Measurements from ENCODE around the gene INSR. TPM values are rescaled to one million over a fixed set of nuclear protein-coding genes. Genes with fewer than 3 reads are reported as not detected.

The INSR gene
- 2.3 TPM for polyA plus RNA-seq (2013, experiment 1 of 2)
- polyA plus RNA-seq (2013, experiment 2 of 2), result 2.3 TPM

GRCh38 chr19:7293762-7294557 is at the start of gene INSR:
Gene INSR, minus strand, starts transcription at chr19:7294414. Its CDS starts 523 bp downstream, at chr19:7293891.
- Histone ChIP-seq H3K4me1 (ENCODE audit: control insufficient read depth, insufficient read depth, low read depth, low read length) (peaks cover 14% of the 10 kb centered on the region), H3K79me1 (replicated peaks; ENCODE audit: low read length, poor library complexity, severe bottlenecking) (peaks cover 9% of the 10 kb centered on the region), H3K18ac (ENCODE audit: low read depth in 1 of 2, low read length in 2 of 2) (peak within 1 kb of the TSS; percentile 21 to 54), H3K27me3 (ENCODE audit: control insufficient read depth in 1 of 2, insufficient read depth in 1 of 2, low read length in 2 of 2) (peaks cover 7 to 8% of the 10 kb centered on the region in 2 experiments), H3K4me2 (ENCODE audit: low read length, poor library complexity, severe bottlenecking) (peak within 1 kb of the TSS; percentile 98), H4K91ac (ENCODE audit: low read length) (no peak within 1 kb of the TSS), H4K8ac (ENCODE audit: low read length) (peak within 1 kb of the TSS; percentile 40), H2AK5ac (ENCODE audit: low read length, severe bottlenecking) (no peak within 1 kb of the TSS), H3K14ac (ENCODE audit: low read length in 2 of 2) (peak within 1 kb of the TSS; percentile 12 to 74), H2BK120ac (ENCODE audit: low read depth, low read length) (peak within 1 kb of the TSS; percentile 19), H3K36me3 (ENCODE audit: control insufficient read depth in 1 of 2, insufficient read depth in 2 of 2, low read depth in 1 of 2, low read length in 2 of 2) (no peaks in the 10 kb centered on the region), H2BK12ac (ENCODE audit: low read length in 2 of 2) (peak within 1 kb of the TSS in 1 of 2 experiments; percentile 30), H3K9me3 (ENCODE audit: control insufficient read depth, low read length) (no peaks in the 10 kb centered on the region), H2BK5ac (ENCODE audit: low read depth, low read length, poor library complexity, severe bottlenecking) (no peak within 1 kb of the TSS), H3K23ac (ENCODE audit: low read length in 2 of 2) (peak within 1 kb of the TSS in 1 of 2 experiments; percentile 51), H2BK15ac (ENCODE audit: low read depth, poor library complexity, severe bottlenecking) (peak within 1 kb of the TSS; percentile 69), H3K9ac (ENCODE audit: low read length) (peak within 1 kb of the TSS; percentile 89), H3K4ac (ENCODE audit: low read depth in 1 of 2, low read length in 2 of 2) (no peak within 1 kb of the TSS), H3K4me3 (ENCODE audit: insufficient read depth in 1 of 2, low read depth in 1 of 2, low read length in 2 of 2) (peak within 1 kb of the TSS; percentile 79 to 86), H3K27ac (ENCODE audit: low read length, poor library complexity, severe bottlenecking) (no peak within 1 kb of the TSS), H2AFZ (ENCODE audit: low read depth, low read length) (peak within 1 kb of the TSS; percentile 90)
- peak; percentile 90 for DNase-seq
- WGBS, result under 1% methylated on average over 60 of the region's 108 CpGs

GRCh38 chr19:7342143-7342542 is 47.9 kb upstream of the INSR start:
- Histone ChIP-seq H3K4me1 (ENCODE audit: control insufficient read depth, insufficient read depth, low read depth, low read length) (no peaks in the 10 kb centered on the region), H3K27me3 (ENCODE audit: control insufficient read depth in 1 of 2, insufficient read depth in 1 of 2, low read length in 2 of 2) (peaks cover 10 to 25% of the 10 kb centered on the region in 2 experiments), H3K36me3 (ENCODE audit: control insufficient read depth in 1 of 2, insufficient read depth in 2 of 2, low read depth in 1 of 2, low read length in 2 of 2) (no peaks in the 10 kb centered on the region), H3K9me3 (ENCODE audit: control insufficient read depth, low read length) (no peaks in the 10 kb centered on the region), H3K14ac (ENCODE audit: low read length in 2 of 2) (no peak overlapping the region), H2AK5ac (ENCODE audit: low read length, severe bottlenecking) (no peak overlapping the region), H3K4me3 (ENCODE audit: insufficient read depth in 1 of 2, low read depth in 1 of 2, low read length in 2 of 2) (no peak overlapping the region), H3K4me2 (ENCODE audit: low read length, poor library complexity, severe bottlenecking) (no peak overlapping the region), H3K27ac (ENCODE audit: low read length, poor library complexity, severe bottlenecking) (no peak overlapping the region), H2BK120ac (ENCODE audit: low read depth, low read length) (no peak overlapping the region), H2AFZ (ENCODE audit: low read depth, low read length) (no peak overlapping the region), H4K8ac (ENCODE audit: low read length) (no peak overlapping the region), H2BK12ac (ENCODE audit: low read length in 2 of 2) (no peak overlapping the region), H3K4ac (ENCODE audit: low read depth in 1 of 2, low read length in 2 of 2) (no peak overlapping the region), H3K23ac (ENCODE audit: low read length in 2 of 2) (no peak overlapping the region), H2BK5ac (ENCODE audit: low read depth, low read length, poor library complexity, severe bottlenecking) (no peak overlapping the region), H3K9ac (ENCODE audit: low read length) (no peak overlapping the region), H4K91ac (ENCODE audit: low read length) (no peak overlapping the region), H3K18ac (ENCODE audit: low read depth in 1 of 2, low read length in 2 of 2) (no peak overlapping the region), H2BK15ac (ENCODE audit: low read depth, poor library complexity, severe bottlenecking) (no peak overlapping the region), H3K79me1 (replicated peaks; ENCODE audit: low read length, poor library complexity, severe bottlenecking) (no peaks in the 10 kb centered on the region)
- DNase-seq, result no peak
- 86% methylated on average over 2 of the region's 5 CpGs for WGBS

- Histone ChIP-seq H3K4me3 (ENCODE audit: insufficient read depth in 1 of 2, low read depth in 1 of 2, low read length in 2 of 2) (no peak overlapping the region), H2AK5ac (ENCODE audit: low read length, severe bottlenecking) (no peak overlapping the region), H3K36me3 (ENCODE audit: control insufficient read depth in 1 of 2, insufficient read depth in 2 of 2, low read depth in 1 of 2, low read length in 2 of 2) (no peaks in the 10 kb centered on the region), H2AFZ (ENCODE audit: low read depth, low read length) (no peak overlapping the region), H3K27ac (ENCODE audit: low read length, poor library complexity, severe bottlenecking) (no peak overlapping the region), H3K23ac (ENCODE audit: low read length in 2 of 2) (no peak overlapping the region), H3K27me3 (ENCODE audit: control insufficient read depth in 1 of 2, insufficient read depth in 1 of 2, low read length in 2 of 2) (peaks cover 19 to 28% of the 10 kb centered on the region in 2 experiments), H4K91ac (ENCODE audit: low read length) (no peak overlapping the region), H3K79me1 (replicated peaks; ENCODE audit: low read length, poor library complexity, severe bottlenecking) (no peaks in the 10 kb centered on the region), H3K18ac (ENCODE audit: low read depth in 1 of 2, low read length in 2 of 2) (no peak overlapping the region), H3K4ac (ENCODE audit: low read depth in 1 of 2, low read length in 2 of 2) (no peak overlapping the region), H3K4me2 (ENCODE audit: low read length, poor library complexity, severe bottlenecking) (no peak overlapping the region), H3K4me1 (ENCODE audit: control insufficient read depth, insufficient read depth, low read depth, low read length) (no peaks in the 10 kb centered on the region), H3K9ac (ENCODE audit: low read length) (peak overlapping the region; percentile 37), H2BK120ac (ENCODE audit: low read depth, low read length) (no peak overlapping the region), H4K8ac (ENCODE audit: low read length) (no peak overlapping the region), H3K9me3 (ENCODE audit: control insufficient read depth, low read length) (no peaks in the 10 kb centered on the region), H2BK5ac (ENCODE audit: low read depth, low read length, poor library complexity, severe bottlenecking) (no peak overlapping the region), H2BK12ac (ENCODE audit: low read length in 2 of 2) (no peak overlapping the region), H2BK15ac (ENCODE audit: low read depth, poor library complexity, severe bottlenecking) (no peak overlapping the region), H3K14ac (ENCODE audit: low read length in 2 of 2) (no peak overlapping the region)
- WGBS, result 48% methylated on average over 22 of the region's 22 CpGs
- DNase-seq, result peak; percentile 79
These were observed 47.0 kb upstream of the INSR start for GRCh38 chr19:7340959-7341837.

Data from mesenchymal stem cell (in vitro differentiated cells and primary cell).